HepG2 (cell line): ENCODE results near the gene ZFYVE27. TPM values are rescaled to one million over a fixed set of nuclear protein-coding genes. Genes with fewer than 3 reads are reported as not detected.

ENCODE experiments used
- ATF1 ChIP-seq: IDR thresholded peaks from 2 replicates; pipeline ENCODE4 v1.6.1; 2016; ENCODE audit warnings: mild to moderate bottlenecking, control low read depth
- CBFB ChIP-seq: sonication (generic); formaldehyde crosslinking; IDR thresholded peaks from 2 replicates; pipeline ENCODE4 v1.4.0; 2020; ENCODE audit warnings: missing genetic modification reagents
- FIP1L1 ChIP-seq: fragments of 200-400 bp; formaldehyde crosslinking; IDR thresholded peaks from 2 replicates; pipeline ENCODE4 v1.6.1; 2018; ENCODE audit warnings: low read depth, mild to moderate bottlenecking, low read length, moderate library complexity, borderline replicate concordance; ENCODE audit not compliant: insufficient read depth
- HNRNPK ChIP-seq: fragments of 200-400 bp; formaldehyde crosslinking; IDR thresholded peaks from 2 replicates; pipeline ENCODE4 v1.6.1; 2018; ENCODE audit warnings: low read length, low read depth, moderate library complexity, mild to moderate bottlenecking; ENCODE audit not compliant: poor library complexity, severe bottlenecking
- HNRNPLL ChIP-seq: fragments of 200-400 bp; formaldehyde crosslinking; IDR thresholded peaks from 2 replicates; pipeline ENCODE4 v1.6.1; 2017; ENCODE audit warnings: mild to moderate bottlenecking, low read depth, low read length; ENCODE audit not compliant: poor library complexity, severe bottlenecking
- HOXA3 ChIP-seq: sonication (generic); formaldehyde crosslinking; IDR thresholded peaks from 2 replicates; pipeline ENCODE4 v1.5.0; 2020; ENCODE audit warnings: missing genetic modification reagents
- MIER3 ChIP-seq: IDR thresholded peaks from 2 replicates; pipeline ENCODE4 v1.6.1; 2016; ENCODE audit warnings: missing compliant biosample characterization, borderline replicate concordance
- MIXL1 ChIP-seq: IDR thresholded peaks from 2 replicates; pipeline ENCODE4 v1.6.1; 2016
- MXD4 ChIP-seq: IDR thresholded peaks from 2 replicates; pipeline ENCODE4 v1.6.1; 2016; ENCODE audit warnings: mild to moderate bottlenecking, missing biosample characterization, missing genetic modification reagents
- NR1H2 ChIP-seq: sonication (generic); formaldehyde crosslinking; IDR thresholded peaks from 2 replicates; pipeline ENCODE4 v1.8.1; 2022; ENCODE audit warnings: low read depth, missing genetic modification reagents, borderline replicate concordance
- NR2F2 ChIP-seq: IDR thresholded peaks from 2 replicates; pipeline ENCODE4 v1.6.1; 2012; ENCODE audit warnings: low read depth, inconsistent platforms, borderline replicate concordance
- TOE1 ChIP-seq: sonication (generic); formaldehyde crosslinking; IDR thresholded peaks from 2 replicates; pipeline ENCODE4 v1.4.0; 2020; ENCODE audit warnings: mild to moderate bottlenecking, missing genetic modification reagents
- ZFP36L1 ChIP-seq: sonication (generic); formaldehyde crosslinking; IDR thresholded peaks from 2 replicates; pipeline ENCODE4 v1.8.0; 2022; ENCODE audit warnings: mild to moderate bottlenecking, missing genetic modification reagents, moderate library complexity
- ZNF335 ChIP-seq: sonication (generic); formaldehyde crosslinking; IDR thresholded peaks from 2 replicates; pipeline ENCODE4 v1.4.0; 2020; ENCODE audit warnings: missing genetic modification reagents
- ZNF570 ChIP-seq: sonication (generic); formaldehyde crosslinking; IDR thresholded peaks from 2 replicates; pipeline ENCODE4 v1.4.0; 2020; ENCODE audit warnings: mild to moderate bottlenecking, missing genetic modification reagents, borderline replicate concordance
- ZNF660 ChIP-seq: sonication (generic); formaldehyde crosslinking; IDR thresholded peaks from 2 replicates; pipeline ENCODE4 v1.5.1; 2020; ENCODE audit warnings: mild to moderate bottlenecking, low read depth, missing genetic modification reagents, borderline replicate concordance
- ZSCAN29 ChIP-seq: sonication (generic); formaldehyde crosslinking; conservative IDR thresholded peaks from 2 replicates; pipeline ENCODE4 v1.4.0; 2020; ENCODE audit warnings: mild to moderate bottlenecking, missing genetic modification reagents
- polyA plus RNA-seq, 8 experiments: library from polyadenylated mRNA; depleted of rRNA in 3 of 8; stranded (reverse) in 7 of 8; unstranded in 1 of 8; fragments of >200 nt; fragmentation: Illumina TruSeq in 4 of 8; extraction: Trizol in 4 of 8; gene quantifications; 2 replicates each; pipeline versions ENCODE4 v1.2.1 to v1.2.3, GENCODE V29; 2011 to 2016; ENCODE audit warnings: low read depth in 4 of 8, missing spikeins in 1 of 8, mixed read lengths in 1 of 8; ENCODE audit not compliant: insufficient read depth in 1 of 8
- total RNA-seq, 5 experiments: library from RNA; depleted of rRNA; stranded (reverse); fragments of >200 nt; fragmentation: Illumina TruSeq; extraction: Trizol; gene quantifications; 2 replicates each; pipeline ENCODE4 v1.2.3, GENCODE V29; 2016; ENCODE audit warnings: low read depth in 1 of 5
- TF ChIP-seq, protein P1 (sequence below): sonication (generic); formaldehyde crosslinking; IDR thresholded peaks from 2 replicates; pipeline ENCODE4 v1.4.0; 2020; ENCODE audit warnings: missing genetic modification reagents, borderline replicate concordance
- TF ChIP-seq, protein P2 (sequence below): sonication (generic); formaldehyde crosslinking; IDR thresholded peaks from 2 replicates; pipeline ENCODE4 v1.5.0; 2020; ENCODE audit warnings: mild to moderate bottlenecking, missing genetic modification reagents, borderline replicate concordance
- TF ChIP-seq, protein P3 (sequence below): sonication (generic); formaldehyde crosslinking; IDR thresholded peaks from 2 replicates; pipeline ENCODE4 v1.4.0; 2020; ENCODE audit warnings: missing genetic modification reagents
- TF ChIP-seq, protein P4 (sequence below): sonication (generic); formaldehyde crosslinking; IDR thresholded peaks from 2 replicates; pipeline ENCODE4 v1.8.0; 2022; ENCODE audit warnings: mild to moderate bottlenecking, missing genetic modification reagents

Gene ZFYVE27
- total and polyA plus RNA-seq, 2 of the 13 experiments (the other 11 are each of a cell fraction or from before 2014, with no cell fraction given): 19.7 to 20.5 TPM

DNA sequence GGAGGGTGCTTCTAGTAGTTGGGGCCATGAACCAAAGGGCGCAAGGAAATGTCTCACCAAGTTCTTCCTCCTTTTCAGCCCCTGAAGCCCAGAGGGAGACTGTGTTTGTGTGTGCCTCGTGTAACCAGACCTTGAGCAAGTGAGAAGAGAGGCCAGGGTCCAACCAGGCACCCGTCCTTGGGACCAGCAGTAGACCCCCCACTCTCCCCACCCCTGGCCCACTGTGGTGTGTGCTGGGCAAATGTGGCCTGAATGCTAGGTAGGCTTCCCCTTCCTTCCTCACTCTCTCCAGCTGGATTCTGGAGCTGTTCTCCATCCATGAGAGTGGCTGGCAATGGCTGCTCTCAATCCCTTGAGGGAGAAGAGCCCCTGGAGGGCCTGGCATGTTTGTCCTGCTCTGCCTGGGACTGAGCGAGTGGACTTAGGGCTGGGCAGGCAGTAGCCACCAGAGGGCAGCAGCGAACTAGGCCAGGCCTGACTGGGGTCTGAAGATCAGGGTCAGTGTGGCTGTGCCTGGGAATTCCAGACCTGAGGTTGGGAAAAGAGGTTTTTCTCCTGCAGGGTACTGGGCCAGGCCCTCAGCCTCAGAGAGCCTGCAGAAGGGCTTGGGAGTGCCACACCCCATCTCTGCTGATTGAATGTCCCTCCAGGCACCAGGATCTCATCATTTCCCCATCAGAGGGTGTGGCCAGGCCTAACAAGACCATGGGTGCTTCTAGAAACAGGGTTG lies 22.4 kb downstream of the ZFYVE27 start (continued):
- no peak for TF ChIP-seq TOE1
- no peak for TF ChIP-seq ZNF660 (CRISPR knock-in tag)
- no peak for TF ChIP-seq HNRNPLL
- no peak for TF ChIP-seq ZFP36L1 (CRISPR knock-in tag)
- TF ChIP-seq FIP1L1: no peak
- 0 out of 2 replicates have a peak, but pooled peaks have one; percentile 42 for TF ChIP-seq MXD4
- TF ChIP-seq HNRNPK: no peak
- TF ChIP-seq ZSCAN29 (CRISPR knock-in tag): 0 out of 2 replicates have a peak, but pooled peaks have one; percentile 40
- TF ChIP-seq, protein P1, sequence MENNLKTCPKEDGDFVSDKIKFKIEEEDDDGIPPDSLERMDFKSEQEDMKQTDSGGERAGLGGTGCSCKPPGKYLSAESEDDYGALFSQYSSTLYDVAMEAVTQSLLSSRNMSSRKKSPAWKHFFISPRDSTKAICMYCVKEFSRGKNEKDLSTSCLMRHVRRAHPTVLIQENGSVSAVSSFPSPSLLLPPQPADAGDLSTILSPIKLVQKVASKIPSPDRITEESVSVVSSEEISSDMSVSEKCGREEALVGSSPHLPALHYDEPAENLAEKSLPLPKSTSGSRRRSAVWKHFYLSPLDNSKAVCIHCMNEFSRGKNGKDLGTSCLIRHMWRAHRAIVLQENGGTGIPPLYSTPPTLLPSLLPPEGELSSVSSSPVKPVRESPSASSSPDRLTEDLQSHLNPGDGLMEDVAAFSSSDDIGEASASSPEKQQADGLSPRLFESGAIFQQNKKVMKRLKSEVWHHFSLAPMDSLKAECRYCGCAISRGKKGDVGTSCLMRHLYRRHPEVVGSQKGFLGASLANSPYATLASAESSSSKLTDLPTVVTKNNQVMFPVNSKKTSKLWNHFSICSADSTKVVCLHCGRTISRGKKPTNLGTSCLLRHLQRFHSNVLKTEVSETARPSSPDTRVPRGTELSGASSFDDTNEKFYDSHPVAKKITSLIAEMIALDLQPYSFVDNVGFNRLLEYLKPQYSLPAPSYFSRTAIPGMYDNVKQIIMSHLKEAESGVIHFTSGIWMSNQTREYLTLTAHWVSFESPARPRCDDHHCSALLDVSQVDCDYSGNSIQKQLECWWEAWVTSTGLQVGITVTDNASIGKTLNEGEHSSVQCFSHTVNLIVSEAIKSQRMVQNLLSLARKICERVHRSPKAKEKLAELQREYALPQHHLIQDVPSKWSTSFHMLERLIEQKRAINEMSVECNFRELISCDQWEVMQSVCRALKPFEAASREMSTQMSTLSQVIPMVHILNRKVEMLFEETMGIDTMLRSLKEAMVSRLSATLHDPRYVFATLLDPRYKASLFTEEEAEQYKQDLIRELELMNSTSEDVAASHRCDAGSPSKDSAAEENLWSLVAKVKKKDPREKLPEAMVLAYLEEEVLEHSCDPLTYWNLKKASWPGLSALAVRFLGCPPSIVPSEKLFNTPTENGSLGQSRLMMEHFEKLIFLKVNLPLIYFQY (CRISPR knock-in tag): no peak
- TF ChIP-seq MIXL1 (CRISPR knock-in tag): 0 out of 2 replicates have a peak, but pooled peaks have one; percentile 43
- no peak for TF ChIP-seq NR1H2 (CRISPR knock-in tag)
- TF ChIP-seq HOXA3 (CRISPR knock-in tag): peak; percentile 41; the same call in 1 of the 2 replicates
- no peak for TF ChIP-seq ZNF335 (CRISPR knock-in tag)
- TF ChIP-seq ATF1 (CRISPR knock-in tag): no peak
- TF ChIP-seq, protein P2, sequence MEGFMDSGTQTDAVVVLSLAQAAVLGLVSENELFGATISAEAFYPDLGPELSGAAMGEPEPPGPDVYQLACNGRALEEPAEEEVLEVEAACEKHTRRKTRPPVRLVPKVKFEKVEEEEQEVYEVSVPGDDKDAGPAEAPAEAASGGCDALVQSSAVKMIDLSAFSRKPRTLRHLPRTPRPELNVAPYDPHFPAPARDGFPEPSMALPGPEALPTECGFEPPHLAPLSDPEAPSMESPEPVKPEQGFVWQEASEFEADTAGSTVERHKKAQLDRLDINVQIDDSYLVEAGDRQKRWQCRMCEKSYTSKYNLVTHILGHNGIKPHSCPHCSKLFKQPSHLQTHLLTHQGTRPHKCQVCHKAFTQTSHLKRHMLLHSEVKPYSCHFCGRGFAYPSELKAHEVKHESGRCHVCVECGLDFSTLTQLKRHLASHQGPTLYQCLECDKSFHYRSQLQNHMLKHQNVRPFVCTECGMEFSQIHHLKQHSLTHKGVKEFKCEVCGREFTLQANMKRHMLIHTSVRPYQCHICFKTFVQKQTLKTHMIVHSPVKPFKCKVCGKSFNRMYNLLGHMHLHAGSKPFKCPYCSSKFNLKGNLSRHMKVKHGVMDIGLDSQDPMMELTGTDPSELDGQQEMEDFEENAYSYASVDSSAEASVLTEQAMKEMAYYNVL: no peak
- TF ChIP-seq ZNF570: no peak
- TF ChIP-seq MIER3: peak; percentile 85; the same call in 1 of the 2 replicates
- no peak for TF ChIP-seq NR2F2
- TF ChIP-seq, protein P3, sequence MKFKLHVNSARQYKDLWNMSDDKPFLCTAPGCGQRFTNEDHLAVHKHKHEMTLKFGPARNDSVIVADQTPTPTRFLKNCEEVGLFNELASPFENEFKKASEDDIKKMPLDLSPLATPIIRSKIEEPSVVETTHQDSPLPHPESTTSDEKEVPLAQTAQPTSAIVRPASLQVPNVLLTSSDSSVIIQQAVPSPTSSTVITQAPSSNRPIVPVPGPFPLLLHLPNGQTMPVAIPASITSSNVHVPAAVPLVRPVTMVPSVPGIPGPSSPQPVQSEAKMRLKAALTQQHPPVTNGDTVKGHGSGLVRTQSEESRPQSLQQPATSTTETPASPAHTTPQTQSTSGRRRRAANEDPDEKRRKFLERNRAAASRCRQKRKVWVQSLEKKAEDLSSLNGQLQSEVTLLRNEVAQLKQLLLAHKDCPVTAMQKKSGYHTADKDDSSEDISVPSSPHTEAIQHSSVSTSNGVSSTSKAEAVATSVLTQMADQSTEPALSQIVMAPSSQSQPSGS (CRISPR knock-in tag): peak; percentile 72; the same call in 1 of the 2 replicates
- TF ChIP-seq CBFB: no peak
- TF ChIP-seq, protein P4, sequence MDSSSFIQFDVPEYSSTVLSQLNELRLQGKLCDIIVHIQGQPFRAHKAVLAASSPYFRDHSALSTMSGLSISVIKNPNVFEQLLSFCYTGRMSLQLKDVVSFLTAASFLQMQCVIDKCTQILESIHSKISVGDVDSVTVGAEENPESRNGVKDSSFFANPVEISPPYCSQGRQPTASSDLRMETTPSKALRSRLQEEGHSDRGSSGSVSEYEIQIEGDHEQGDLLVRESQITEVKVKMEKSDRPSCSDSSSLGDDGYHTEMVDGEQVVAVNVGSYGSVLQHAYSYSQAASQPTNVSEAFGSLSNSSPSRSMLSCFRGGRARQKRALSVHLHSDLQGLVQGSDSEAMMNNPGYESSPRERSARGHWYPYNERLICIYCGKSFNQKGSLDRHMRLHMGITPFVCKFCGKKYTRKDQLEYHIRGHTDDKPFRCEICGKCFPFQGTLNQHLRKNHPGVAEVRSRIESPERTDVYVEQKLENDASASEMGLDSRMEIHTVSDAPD (CRISPR knock-in tag): no peak
